ENCODE measurements around the gene CDH23.

Gene CDH23

DNA sequence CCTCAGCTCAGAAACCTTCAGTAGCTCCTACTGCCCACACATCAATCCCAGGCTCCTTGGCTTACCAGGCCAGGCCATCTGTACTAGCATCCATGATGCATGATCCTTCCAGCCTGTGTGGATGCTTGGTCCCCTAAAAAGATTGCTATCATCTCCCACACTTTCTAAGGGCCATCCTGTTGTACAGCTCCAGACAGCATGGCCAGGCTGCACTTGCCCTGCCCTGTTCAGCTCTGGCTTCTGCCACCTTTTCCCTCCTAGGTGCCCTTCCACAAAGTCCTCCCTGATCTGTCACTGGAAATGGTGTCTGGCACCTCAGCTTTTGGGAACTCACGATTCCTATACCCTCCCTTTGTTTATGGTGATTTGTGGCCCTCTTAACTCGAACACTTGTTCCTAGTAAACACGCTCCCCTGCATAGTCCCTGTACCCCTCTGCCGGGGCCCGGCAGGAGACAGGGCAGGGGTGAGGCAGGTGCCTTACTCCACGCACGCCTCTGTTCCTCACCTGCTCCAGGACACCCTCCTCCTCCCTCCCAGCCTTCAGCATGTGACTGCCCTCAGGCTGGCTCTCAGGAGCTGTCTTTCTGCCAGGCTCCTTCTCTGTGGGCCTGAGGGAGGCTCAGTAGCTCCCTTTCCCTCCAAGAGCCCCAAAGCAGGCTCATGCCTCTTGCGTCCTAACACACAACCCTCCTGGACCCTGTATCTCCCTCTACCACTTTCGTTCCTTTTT is 71.8 kb downstream of the CDH23 start:
- DNase-seq, result no peak

DNA sequence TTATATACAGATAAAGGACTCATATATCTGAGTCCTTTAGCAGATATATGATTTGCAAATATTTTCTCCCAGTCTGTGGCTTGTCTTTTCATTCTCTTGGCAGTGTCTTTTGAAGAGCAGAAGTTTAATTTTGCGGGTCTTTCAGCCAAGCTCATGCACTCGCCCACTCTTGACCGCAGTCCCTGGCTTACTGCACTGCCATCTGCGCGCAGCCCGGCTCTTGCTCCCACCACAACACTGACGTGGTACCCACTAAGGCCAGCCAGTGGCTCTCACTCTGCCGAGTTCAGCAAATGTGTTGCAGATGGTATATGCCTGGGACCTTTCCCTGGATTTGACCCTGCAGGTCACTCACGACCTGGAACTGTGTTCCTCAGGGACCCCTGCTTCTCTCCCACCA is 74.3 kb downstream of the CDH23 start:
- no peak for DNase-seq

DNA sequence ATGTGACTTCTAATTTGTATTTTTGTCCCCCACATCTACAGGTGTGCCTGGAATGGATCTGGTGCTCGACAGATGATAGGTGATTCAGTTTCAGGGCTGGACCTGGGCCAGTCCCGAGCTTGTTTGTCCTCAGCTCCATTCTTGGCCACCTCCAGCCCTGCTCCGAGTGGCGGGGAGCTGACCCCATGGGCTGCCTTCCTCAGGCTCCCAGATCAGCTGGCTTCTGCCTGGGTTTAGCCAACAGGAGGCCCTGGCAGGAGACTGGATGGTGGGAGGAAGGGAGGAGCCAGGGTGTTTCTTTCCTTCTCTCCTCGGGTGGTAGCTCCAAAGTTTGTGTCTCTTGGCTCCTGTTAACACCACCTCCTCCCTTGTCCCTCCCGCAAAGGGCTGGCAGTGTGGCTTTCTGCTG is 75.2 kb downstream of the CDH23 start:
- no peak for DNase-seq

DNA sequence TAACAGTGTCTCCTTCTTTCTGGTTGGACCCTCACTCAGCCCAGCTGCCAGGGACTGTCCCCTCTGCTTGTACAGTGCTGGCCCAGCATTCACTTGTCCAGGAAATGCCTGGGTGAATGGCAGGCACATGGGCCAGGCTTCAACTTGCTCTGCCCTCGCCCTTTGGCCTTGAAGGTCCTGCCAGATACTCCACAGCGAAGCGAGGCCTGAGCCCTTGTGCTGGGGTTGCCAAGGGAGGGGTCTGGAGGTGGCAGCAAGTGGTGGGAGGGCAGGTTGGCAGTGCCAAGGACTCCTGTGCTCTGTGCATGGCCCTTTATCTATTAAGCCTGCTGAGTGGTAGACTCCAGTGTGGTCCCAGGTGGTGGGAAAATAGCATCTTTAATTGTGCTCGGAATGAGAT is 75.7 kb downstream of the CDH23 start:
- DNase-seq, result no peak

DNA sequence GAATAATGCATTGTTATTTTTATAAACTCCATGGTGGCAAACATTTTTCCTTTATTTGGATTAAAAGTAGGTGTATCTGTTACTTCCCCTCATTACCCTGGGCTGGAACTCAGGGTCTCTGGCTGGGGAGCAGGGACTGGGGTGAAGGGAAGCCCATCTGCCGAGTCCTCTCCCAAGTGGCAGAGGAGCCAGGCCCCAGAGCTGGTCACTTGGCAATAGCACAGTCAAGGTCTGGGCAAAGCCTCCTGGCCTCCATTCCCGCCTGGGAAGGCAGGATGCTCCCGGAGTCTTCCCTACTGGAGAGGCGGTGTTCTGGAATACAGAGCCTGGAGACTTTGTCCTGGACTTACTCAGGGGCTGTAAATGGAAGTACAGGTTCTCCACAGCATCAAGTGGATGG is 76.2 kb downstream of the CDH23 start:
- no peak for DNase-seq

DNA sequence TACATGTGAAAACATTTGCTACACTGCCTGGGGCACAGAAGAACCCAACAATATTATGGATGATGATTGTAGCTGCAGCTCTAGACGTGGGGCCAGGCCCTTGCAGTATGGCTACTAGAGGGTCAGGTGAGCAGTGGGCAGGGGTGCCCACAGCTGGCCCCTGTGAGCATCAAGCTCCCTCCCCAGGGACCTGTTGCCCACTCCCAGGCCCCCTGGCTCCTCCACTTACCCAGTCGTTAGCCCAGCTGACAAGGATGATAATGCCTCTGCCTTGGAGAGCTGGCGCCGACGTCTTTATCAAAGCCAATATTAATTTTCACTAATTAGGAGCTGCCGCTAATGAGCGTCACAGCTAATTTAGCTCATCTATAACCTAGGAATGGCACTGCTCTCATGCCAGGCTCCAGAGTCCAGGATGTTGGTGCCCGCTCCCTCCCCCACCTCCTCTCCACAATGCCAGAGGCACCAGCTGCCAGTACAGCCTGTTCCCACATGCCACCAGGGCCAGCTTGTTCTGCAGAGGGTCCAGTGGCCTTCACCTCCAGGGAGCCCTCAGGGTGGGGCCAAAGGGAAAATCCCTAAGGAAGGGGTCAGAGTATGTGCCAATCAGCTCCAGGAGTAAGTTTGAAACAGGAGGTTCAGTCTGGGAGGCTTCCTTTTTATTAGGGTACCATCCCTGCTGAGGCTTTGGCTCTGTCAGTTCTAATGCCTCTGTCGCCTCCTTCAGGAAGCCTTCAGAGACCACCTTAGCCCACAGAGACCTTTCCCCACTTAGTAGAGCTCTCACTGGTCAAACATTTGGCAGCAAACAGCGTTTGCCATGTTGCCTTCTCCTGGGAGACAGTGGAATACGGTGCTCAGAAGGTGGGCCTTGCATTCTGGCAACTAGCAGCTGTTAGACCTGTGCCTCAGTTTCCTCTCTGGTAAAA is 77.2 kb downstream of the CDH23 start:
- no peak for DNase-seq

DNA sequence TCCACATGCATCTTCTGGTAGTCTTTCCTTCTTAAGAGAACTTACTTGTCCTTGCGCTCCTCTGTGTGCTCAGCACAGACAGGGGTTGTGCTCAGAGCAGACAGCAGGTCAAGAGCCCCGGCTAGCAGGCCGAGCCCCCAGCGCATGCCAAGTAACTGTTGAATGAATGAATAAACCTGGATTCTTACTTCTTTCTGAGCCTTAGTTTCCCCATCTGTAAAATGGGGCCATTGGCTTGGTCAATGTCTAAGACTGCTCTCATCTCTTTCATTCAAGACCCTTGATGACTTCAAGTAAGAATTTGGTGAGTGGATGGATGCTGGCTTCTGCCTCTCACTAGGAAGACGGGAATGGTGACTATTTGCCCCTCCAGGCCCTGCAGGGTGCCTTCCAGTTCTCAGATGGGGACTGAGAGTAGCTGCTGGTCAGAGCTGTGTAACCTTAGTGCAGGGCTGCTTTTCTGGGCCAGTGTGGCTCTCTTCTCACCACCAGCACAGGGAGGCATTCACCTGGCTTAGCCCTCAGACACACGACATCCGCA is 78.1 kb downstream of the CDH23 start:
- DNase-seq, result no peak

DNA sequence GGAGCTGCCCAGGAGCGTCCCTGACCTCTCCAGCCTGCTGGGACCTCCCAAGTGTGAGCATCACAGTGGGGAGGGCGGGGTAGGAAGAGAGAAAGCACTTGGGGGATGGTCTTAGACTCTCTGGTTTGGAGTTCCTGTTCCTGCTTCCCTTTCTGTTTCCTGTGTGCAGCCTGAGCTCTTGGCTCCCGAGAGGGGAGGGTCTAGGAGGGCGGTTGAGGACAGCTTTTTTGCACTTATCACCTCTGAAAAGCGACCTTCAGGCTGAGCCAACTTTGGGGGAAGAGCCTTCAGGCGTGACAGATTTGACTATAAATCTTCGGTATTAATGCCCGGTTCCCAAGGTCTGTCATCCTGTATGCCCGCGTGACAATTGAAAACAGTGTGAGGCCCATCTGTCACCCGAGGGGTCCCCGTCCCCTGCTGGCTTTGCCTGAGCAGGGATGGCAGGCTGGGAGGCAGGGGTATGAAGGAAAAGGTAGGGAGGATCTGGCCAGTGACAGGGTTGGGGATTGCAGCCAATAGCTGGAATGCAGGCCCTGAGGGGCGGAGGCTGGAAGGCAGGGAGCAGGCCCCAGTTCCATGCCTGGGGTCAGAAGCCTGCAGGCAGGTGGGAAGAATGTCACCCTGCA is 78.6 kb downstream of the CDH23 start:
- no peak for DNase-seq

DNA sequence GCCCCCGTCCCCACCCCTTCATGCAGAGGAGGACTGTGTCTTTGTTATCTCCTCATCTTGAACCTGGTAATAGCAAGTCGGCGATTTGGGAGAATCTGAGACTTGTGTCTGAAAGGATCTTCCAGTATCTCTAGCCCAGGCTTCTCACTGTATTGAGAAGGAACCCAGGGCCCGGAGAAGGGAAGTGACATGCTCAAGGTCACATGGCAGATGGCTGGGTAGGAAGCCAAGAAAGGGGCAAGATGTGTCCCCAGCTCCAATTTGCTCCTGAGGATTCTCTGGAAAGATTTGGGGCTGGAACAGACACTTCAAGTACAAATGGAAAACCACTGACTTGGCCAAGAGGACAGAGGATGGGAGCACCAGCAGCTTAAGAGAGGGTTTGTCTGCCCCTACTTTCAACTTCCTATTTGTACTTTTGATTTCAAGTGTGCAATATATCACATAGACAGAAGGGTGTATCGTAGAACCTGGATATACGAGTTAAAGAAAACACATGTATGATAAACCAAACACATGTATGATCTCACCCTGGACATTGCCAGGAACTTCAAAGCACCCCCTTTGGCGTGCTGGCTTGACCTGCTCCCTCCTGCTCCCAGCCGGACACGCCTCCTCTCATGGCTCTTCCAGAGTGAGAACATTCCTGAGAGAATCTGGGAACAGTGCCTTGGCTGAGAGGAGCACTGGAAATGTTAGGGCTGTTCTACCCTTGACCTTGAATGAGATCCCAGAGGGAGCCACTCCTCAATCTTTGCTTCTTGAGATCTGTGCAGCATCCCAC is 79.7 kb downstream of the CDH23 start:
- no peak for DNase-seq

DNA sequence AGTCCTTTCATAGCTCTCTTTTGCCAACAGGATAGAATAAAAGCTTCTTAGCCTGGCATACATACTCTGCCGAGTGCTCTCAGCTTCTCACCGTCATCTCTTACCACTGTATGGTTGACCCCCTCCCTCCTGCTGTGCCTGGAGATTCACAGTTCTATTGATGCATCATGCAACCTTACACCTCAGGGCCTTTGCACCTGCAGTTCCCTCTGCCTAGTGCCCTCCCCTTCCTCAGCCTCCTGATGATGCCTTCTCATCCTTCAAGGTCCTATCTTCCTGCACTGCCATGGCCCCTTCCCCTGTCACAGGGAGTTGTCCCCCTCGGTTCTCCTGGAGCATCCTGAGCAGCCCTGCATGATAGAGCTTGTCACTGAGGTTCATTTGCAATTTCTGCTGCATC is 81.5 kb downstream of the CDH23 start:
- no peak for DNase-seq

DNA sequence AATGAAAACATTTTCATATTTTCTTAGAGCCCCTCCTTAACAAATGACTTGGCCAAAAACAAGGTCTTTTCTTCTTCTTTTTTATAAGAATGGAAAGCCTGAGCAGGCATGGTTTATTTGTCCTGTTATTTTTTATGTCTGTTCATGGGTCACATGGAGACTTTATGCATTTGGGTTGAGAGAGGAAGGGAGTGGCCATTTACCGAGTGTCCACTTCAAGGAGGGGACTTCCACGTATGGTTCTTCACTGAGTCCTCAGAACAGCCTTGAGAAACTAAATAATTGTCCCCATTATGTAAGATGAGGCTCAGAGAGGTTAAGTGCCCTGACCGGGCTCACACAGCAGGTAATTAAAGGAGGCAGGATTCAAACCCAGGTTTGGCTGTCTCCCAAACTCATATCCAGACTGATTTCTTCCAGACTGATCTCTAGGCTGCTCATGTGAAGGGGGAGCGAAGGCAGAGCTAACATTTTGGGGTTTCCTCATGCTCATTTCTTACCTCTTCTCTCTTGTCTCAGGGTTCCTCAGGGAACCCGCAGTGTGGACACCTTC is 82.2 kb downstream of the CDH23 start:
- DNase-seq, result no peak

DNA sequence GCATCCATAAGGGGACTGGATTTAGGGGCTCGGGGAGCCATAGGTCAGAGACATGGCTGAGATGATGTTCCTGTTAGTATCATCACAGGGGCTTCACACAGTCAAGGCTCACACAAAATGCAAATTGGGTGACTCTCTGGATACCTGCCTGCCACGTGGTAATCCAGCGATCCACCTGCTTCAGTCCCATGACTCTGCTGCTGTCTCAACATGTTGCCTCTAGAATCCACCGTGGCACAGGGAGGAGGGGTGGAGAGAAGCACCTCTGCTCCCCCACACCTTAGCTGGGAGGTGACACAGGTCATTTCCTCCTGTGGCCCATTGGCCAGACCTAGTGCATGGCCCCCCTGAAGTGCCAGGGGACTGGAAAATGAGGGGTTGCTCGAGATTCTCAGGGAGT is 83.1 kb downstream of the CDH23 start:
- no peak for DNase-seq

DNA sequence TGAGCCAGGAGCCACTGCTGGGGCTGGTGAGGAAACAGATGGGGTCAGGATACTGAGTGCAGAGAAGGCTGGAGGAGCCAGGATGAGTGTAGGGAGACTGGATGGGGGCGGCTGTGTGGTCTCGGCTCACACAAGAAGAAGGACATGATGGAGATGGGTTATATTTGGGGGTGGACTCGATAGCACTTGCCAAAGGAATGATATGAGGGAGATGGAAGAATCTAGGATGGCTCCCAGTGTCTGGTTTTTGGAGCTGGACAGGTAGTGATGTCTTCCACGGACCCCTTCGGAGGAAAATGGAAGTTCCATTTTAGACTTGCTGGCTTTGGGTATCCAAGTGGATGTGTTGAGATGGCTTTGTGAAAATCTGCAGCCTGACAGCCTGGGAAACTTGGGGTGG is 83.9 kb downstream of the CDH23 start:
- no peak for DNase-seq

DNA sequence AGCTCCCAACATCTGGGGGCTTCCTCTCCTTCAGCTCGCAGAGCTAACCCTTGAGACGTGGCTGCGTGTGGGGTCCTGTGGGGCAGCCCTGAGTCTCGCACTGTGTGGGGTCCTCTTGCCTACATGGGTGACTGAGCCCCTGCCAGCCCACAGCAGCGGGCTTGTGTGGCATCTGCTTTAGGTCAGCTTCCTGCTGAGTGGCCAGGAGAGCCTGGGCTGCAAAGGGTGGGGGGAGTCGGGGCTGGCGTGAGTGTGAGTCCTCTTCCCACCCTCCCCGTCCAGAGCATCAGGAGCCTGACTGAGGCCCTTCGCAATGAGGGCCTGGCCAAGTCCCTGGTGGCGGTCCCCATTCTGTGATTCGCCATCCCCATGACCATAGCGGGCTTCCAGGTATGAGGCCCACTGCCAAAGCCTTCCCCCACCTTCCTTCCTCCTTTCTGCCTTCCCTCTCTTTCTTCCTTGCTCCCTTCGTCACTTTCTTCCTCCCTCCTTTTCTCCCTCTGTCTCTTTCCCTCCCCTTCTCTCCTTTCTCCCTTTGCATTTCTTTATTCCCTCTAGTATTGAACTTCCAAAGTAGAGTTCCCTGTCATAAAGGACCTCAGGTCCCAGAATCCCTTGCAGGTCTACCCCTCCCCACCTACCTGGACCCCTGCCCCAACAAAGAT is 85.2 kb downstream of the CDH23 start:
- no peak for DNase-seq

DNA sequence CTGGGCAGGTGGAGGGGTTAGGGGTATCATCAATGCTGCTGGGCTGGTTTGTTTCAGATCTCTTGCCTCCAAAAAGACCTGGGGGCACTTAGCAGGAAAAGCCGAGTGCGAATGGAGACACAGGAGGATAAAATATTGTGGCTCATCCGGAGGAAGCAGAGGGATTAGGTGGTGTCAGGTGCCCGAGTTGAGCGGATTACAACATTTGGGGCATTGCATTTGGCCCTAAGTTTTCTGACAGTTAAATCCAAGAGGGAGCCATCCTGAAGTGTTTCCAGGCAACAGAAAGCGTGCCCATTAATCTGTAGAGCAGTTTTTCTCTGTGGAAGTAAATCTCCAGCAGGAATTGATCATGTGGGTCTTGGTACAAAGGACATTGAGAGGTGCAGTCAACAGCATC is 85.9 kb downstream of the CDH23 start:
- DNase-seq, result no peak

DNA sequence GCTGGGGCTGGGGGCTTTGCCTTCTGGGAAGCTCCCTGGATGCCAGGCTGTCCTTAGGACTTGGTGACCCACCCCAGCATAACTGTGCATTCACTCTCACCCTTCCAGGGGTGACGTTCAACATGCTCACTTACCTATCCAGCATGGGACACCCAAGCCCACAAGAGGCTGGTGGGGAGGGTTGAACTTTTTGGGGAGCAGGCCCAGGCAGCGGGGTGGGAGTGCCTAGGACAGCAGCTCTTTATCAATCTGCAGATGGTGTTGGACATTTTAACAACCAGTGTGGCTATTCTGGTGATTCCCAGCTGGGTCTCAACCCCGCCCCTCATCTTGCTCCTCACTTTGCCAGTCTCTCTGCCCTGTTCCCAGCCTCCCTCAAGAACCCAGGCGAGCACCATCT is 86.4 kb downstream of the CDH23 start:
- no peak for DNase-seq

DNA sequence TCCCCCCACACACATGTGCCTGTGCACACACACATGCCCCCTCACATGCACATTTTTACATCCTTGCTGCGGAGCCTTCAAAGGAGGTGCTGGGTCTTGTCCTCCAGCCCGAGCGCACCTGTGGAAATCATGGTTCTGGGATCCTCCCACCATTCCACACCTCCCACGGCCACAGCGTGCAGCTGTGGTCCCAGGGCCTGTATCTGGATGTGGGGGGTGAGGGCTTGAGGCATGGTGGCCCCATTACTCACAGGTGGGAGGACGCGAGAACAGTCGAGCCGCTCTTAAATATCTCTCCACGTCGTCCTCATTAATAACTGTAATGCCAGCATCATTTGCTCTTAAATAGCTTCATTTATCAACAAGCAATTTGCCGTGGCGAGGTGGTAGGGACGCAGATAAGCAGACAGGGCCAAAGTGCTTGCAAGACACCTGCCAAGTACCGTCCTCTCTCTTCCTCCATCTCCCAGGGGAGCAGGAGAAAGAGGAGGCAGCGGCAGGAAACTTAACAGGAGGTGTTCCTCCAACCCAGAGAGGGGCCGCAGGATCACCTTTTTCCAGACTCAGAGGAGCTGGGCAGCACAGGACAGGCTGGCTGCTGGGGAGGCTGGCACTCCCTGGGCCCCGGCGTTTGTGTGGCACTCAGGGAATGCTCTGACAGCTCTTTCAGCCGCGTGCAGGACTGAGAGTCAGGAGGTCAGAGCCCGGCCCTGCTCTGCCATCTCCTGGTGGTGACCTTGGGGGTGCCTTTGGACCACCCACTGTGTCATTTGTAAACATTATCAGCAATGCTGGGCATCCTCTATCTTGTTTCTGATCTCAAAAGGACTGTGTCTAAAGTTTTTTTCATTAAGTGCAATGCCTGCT is 87.4 kb downstream of the CDH23 start:
- DNase-seq, result no peak

DNA sequence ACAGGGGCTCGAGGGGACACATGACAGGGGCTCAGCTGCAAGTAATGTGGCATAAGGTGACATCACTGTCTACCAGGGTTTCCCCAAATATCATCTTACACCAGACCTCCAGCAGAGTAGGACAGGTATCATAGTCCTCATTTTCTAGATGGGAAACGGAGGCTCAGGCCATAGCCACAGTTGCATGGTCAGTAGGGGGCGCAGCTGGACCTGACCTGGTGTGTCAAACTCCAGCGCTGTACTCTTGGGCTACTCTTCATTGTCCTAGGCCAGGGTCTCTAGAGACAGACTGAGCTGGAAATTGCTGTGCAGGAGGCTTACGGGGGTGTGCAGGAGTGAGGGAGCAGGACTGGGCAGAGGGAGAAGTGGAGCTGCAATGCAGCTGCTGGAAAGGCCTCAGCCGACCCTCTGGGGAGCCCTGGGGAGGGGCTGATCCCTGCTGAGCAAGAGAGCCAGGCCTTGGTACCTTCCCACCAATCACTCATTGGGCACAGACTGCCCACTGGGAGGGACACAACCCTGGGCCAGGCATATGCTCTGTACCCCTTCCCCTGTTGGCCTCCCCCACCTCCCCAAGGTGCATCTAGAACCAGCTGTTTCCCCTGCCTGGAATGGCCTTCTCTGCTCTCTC is 89.9 kb downstream of the CDH23 start:
- no peak for DNase-seq

DNA sequence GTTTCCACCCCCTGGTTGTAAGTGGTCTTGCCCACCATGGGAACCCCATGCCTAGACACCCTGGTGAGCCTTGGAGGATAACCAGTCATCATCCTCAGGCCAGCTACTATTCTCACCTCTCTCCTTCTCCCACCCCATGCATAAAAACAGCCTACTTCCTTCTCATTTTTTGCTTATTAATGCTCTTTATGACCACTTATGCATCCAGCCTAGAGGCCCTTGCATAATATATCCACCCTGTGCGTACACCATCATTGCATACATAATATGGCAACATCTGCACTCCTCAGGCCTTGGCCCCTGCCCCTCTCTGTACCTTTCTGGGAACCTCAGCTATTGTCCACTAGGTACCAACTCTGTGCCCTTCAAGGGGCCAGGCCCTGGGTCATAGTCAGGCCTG is 91.0 kb downstream of the CDH23 start:
- DNase-seq, result no peak

DNA sequence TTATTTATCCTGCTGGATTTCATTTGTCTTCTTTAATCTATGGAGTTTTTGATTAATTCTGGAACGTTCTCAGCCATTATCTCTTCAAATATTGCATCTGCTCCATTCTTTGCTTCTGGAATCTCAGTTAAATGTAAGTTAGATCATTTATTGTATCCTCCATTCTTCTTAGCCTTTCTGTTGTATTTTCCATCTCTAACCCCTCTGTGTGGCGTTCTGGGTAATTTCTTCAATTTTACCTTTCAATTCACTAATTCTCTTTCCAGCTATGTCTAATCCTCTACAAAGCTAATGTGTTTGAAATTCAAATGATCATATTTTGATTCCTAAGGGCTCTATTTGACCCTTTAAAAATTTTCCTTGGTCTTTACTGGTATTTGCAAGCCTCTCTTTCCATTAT is 92.4 kb downstream of the CDH23 start:
- DNase-seq, result no peak

All from activated T-cell treated with anti-CD3 and anti-CD28 coated beads for 4 hours (primary cell).